SH-SY5Y (cell line): Measurements from ENCODE around the gene CSMD2.

Experiments
- GATA2 ChIP-seq: IDR thresholded peaks from 2 replicates; pipeline ENCODE4 v1.6.1; 2011; ENCODE audit warnings: mild to moderate bottlenecking, low read depth, low read length
- GATA3 ChIP-seq: IDR thresholded peaks from 2 replicates; pipeline ENCODE4 v1.6.1; 2011; ENCODE audit warnings: low read depth, mild to moderate bottlenecking, low read length, moderate library complexity

The CSMD2 gene

DNA sequence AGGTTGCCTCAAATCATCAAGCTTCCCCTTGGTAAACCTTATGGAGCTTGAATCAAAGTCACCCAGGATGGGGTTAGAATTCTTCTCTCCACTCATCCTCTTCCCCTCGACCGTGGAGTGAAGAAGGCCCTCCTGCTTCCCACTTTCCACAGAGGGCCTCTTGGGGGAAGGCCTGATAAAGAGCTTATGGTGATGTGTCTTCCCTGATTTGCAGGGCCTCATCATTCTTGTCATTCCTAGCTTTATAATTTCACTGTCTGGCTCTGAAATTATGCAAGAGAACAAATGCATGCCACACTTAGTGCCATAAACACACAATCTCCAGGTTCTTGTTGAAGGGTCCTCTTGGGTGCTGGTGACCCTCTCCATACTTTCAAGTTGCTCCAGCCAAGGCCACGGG lies 199.9 kb downstream of the CSMD2 start:
- TF ChIP-seq GATA2 = no peak
- TF ChIP-seq GATA3 = no peak

DNA sequence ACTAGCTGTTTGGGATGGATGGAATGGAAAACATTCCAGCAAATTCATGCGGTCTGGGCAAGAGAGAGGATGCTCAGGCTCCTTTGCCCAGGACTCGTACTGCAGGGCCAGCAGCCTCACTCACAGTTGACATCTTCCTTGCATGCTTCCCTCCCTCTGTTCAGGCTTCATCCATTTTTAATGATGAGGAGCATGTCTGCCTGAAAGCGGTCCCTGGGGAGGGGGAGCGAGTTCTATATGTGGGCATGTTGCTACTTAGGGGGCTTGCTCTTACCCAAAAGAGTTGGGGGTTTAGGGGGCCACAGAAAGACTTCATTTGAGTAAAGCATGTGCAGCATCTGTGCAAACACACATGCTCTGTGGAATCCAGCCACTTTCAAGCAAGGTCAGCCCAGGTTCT lies 203.0 kb downstream of the CSMD2 start:
- TF ChIP-seq GATA3 = no peak
- TF ChIP-seq GATA2 = no peak

GRCh38 chr1:33960188-33960895 lies 204.7 kb downstream of the CSMD2 start:
- TF ChIP-seq GATA3 = no peak
- TF ChIP-seq GATA2 = 0 out of 2 replicates have a peak, but pooled peaks have one; percentile 15

- no peak for TF ChIP-seq GATA3
- TF ChIP-seq GATA2 = no peak
These were observed 207.2 kb downstream of the CSMD2 start for GRCh38 chr1:33957854-33958253.

GRCh38 chr1:33955096-33955495 lies 209.9 kb downstream of the CSMD2 start:
- no peak for TF ChIP-seq GATA3
- no peak for TF ChIP-seq GATA2

DNA sequence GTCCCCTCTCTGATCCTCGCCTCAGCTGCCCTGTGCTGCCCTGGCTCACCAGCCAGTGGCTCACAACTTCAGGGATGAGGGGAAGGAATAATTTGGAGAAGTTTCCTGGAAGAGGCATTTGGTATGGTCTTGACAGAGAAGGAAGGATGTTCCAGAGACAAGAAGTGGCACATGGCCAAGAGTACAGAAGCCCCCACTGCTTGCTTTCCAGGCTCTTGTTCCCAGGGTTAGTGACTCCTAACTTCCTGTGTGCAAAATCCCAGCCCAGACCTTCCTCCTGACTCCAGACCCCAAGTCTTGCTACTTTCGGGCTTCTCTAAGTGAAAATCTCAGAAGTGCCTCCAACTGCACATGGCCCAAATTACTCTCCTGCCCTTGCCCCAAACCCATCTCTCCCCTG lies 215.5 kb downstream of the CSMD2 start:
- no peak for TF ChIP-seq GATA3
- TF ChIP-seq GATA2 = no peak

GRCh38 chr1:33948291-33948690 lies 216.7 kb downstream of the CSMD2 start:
- TF ChIP-seq GATA2 (no peak), GATA3 (no peak)

DNA sequence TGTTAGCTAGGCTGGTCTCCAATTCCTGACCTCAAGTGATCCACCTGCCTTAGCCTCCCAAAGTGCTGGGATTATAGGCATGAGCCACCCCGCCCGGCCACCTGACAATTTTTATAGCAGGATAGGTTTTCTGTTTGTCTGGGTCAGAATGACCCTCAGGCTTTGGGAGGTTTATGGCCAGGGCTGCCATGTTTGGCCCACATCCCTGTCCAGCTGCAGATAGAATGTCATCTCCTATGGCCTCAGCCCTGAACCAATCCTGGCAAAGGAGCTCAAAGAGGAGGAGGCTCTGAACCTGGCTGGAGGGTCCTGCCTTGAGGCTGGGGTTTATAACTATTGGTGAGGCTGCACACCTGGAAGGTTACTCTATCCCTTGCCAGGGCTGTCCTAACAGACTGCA lies 218.2 kb downstream of the CSMD2 start:
- TF ChIP-seq GATA3 = no peak
- no peak for TF ChIP-seq GATA2

- no peak for TF ChIP-seq GATA3
- TF ChIP-seq GATA2 = no peak
These were observed 220.2 kb downstream of the CSMD2 start for GRCh38 chr1:33944846-33945245.

DNA sequence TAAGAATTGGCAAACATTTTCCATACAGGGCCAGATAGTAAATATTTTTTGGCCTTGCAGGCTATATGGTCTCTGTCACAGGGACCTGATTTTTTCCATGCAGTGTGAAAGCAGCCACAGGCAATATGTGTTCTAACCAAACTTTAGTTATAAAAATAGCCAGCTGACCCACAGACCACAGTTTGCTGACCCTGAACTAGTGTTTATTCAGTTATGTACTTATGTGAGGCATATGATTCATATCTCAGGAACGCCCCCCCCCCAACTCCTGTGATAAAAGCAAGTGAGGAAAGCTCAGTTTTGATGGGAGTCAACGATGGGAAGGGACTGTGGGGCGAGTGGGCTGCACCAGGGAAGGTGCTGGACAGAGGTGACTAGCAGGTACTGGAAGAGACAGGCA lies 221.1 kb downstream of the CSMD2 start:
- TF ChIP-seq GATA2 (no peak), GATA3 (no peak)

GRCh38 chr1:33932871-33933270 lies 232.2 kb downstream of the CSMD2 start:
- TF ChIP-seq GATA3 (no peak), GATA2 (no peak)

- TF ChIP-seq GATA2 = no peak
- TF ChIP-seq GATA3 = no peak
These were observed 233.9 kb downstream of the CSMD2 start for GRCh38 chr1:33931111-33931475.

DNA sequence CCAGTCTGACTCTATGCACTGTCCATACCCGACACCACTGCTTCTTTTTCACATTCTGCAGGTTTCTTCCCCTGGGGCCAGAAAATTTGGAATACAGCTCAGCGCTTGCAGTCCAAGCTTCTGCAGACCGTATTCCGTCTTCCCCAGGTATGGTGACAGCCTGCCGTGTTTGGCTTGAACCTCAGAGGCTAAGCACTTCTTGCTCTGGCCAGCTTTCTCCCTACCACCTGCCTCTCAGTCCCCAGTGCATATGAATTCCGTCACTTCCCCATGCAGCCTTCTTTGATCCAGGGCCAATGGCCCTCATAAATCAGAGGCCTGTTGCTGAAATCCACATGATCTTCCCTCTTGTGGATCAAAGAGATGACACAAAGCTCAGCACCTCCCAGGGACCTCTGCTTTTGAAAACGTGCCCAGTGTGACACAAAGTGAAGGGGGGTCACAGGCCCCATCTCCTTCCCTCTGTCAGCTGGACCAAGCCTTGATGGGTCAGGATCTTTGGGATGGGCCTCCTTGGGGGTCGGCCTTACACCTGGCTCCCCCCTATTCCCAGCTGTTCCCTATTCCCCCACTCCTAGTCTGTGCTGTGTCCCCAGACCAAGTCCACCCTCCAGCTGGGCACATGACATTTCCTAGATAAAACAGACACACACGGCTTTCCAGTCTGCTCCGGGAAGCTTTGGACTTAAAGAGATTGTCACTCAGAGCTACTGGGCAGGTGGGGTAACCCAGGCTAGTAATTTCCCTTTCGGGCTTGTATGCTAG lies 234.5 kb downstream of the CSMD2 start:
- TF ChIP-seq GATA3 (no peak), GATA2 (no peak)

DNA sequence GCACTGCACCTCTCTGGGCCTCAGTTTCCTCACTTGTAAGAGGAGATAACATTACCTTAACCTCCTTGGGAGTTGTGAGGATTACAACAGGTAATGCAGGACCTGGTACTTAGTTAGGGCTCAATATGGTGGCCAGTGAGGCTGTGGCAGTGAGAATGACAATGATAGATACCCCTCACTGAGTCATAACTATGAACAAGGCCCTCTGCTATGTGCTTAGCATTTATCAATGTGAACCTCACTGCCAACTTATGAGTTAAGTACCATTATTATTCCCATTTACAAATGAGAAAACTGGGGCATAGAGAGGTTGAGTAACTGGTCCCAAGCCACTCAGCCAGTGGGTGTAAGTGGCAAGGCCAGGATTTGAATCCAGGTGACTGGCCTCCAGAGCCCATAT lies 236.8 kb downstream of the CSMD2 start:
- TF ChIP-seq GATA3 (no peak), GATA2 (no peak)

DNA sequence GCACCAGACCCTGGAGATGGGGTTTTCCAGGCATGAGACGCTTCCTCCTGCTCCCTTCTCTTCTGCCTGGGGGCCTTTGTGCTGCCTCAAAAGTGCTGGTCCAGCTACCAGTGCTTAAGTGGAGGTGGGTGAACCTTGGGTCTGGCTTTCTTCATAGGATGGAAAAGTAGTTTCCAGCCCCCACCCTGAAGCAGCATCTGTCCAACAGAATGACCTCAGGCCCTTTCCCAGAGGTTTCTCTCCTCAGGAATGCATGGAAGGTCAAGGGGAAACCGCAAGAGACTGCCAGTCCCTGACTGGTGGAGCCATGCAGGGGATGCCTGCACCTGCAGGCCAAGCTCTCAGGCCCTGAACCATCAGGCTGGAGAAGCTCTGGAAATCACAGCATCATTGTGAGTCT lies 237.3 kb downstream of the CSMD2 start:
- no peak for TF ChIP-seq GATA3
- TF ChIP-seq GATA2 = no peak
